ENCODE data around the gene PCNP.
A peak's percentile ranks its signal among the peaks of the same experiment; 100 is the strongest.

- TF ChIP-seq POLR2AphosphoS5 (IDR thresholded peaks at IDR 0.05; ENCODE audit: low read depth, low read length) (no peak), CTCF (IDR thresholded peaks at IDR 0.05) (no peak), REST (IDR thresholded peaks at IDR 0.05; ENCODE audit: insufficient read depth in 1 of 2, low read depth in 2 of 2, low read length in 1 of 2) (no peak), TCF7L2 (IDR thresholded peaks at IDR 0.05; ENCODE audit: low read depth, low read length) (0 out of 2 replicates have a peak, but pooled peaks have one; percentile 66)
Measured at GRCh38 chr3:101574388-101575112, 570 bp downstream of the PCNP start.
